ENCODE data around the gene C10orf95.
"Not testable (repeated sequence)": the region's sequence is repeated elsewhere in the genome, so short reads cannot be mapped to it uniquely, and the experiment has no call there.

Gene C10orf95

GRCh38 chr10:102451105-102451969 lies at the start of gene C10orf95:
Gene C10orf95, minus strand, starts transcription at chr10:102451543. Its CDS starts 450 bp downstream, at chr10:102451093.
- no peak for DNase-seq (ENCODE audit: low read depth, low spot score)

GRCh38 chr10:102500686-102501085 lies 49.3 kb upstream of the C10orf95 start:
- not testable (repeated sequence) for DNase-seq (ENCODE audit: low read depth, low spot score)

- no peak for DNase-seq (ENCODE audit: low read depth, low spot score)
Measured at GRCh38 chr10:102499356-102499755, 48.0 kb upstream of the C10orf95 start.

- no peak for DNase-seq (ENCODE audit: low read depth, low spot score)
Measured at GRCh38 chr10:102497545-102497944, 46.2 kb upstream of the C10orf95 start.

- DNase-seq (ENCODE audit: low read depth, low spot score): no peak
Measured at GRCh38 chr10:102493771-102494170, 42.4 kb upstream of the C10orf95 start.

GRCh38 chr10:102492983-102493382 lies 41.6 kb upstream of the C10orf95 start:
- DNase-seq (ENCODE audit: low read depth, low spot score): no peak

GRCh38 chr10:102492344-102492939 lies 41.1 kb upstream of the C10orf95 start:
- no peak for DNase-seq (ENCODE audit: low read depth, low spot score)

- no peak for DNase-seq (ENCODE audit: low read depth, low spot score)
Measured at GRCh38 chr10:102491136-102491535, 39.8 kb upstream of the C10orf95 start.

- DNase-seq (ENCODE audit: low read depth, low spot score): no peak
Measured at GRCh38 chr10:102485093-102485784, 33.9 kb upstream of the C10orf95 start.

GRCh38 chr10:102484021-102484420 lies 32.7 kb upstream of the C10orf95 start:
- no peak for DNase-seq (ENCODE audit: low read depth, low spot score)

GRCh38 chr10:102480396-102480795 lies 29.1 kb upstream of the C10orf95 start:
- DNase-seq (ENCODE audit: low read depth, low spot score): no peak

- DNase-seq (ENCODE audit: low read depth, low spot score): no peak
Measured at GRCh38 chr10:102479651-102480050, 28.3 kb upstream of the C10orf95 start.

- DNase-seq (ENCODE audit: low read depth, low spot score): no peak
Measured at GRCh38 chr10:102476466-102477141, 25.3 kb upstream of the C10orf95 start.

GRCh38 chr10:102475451-102476040 lies 24.2 kb upstream of the C10orf95 start:
- DNase-seq (ENCODE audit: low read depth, low spot score): no peak

GRCh38 chr10:102473445-102474331 lies 22.3 kb upstream of the C10orf95 start:
- DNase-seq (ENCODE audit: low read depth, low spot score): no peak

- DNase-seq (ENCODE audit: low read depth, low spot score): no peak
Measured at GRCh38 chr10:102470579-102471546, 19.5 kb upstream of the C10orf95 start.

- DNase-seq (ENCODE audit: low read depth, low spot score): no peak
Measured at GRCh38 chr10:102468683-102469082, 17.3 kb upstream of the C10orf95 start.

- no peak for DNase-seq (ENCODE audit: low read depth, low spot score)
Measured at GRCh38 chr10:102467971-102468438, 16.7 kb upstream of the C10orf95 start.

- no peak for DNase-seq (ENCODE audit: low read depth, low spot score)
Measured at GRCh38 chr10:102467318-102467717, 16.0 kb upstream of the C10orf95 start.
